ENCODE measurements around the gene SLC2A4.

Gene SLC2A4

DNA sequence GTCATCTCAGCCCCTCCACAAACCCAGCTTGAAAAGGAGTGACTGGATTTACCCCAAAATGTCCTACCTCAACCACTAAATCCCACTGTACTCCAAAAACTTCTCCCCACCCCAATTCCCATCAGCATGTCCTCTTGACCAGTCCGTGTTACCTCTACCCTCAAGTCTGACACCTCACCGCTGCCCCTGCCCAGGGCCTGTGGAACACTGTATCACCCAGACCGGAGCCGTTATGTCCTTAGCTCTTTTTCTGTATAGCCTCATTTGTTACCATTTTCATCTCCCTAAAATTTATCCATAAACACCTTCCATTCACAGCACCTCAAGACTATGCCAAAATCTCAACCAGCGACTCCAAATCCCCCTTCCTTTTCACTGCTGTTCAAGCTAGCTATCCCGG lies 44.7 kb upstream of the SLC2A4 start:
- DNase-seq (ENCODE audit: low spot score) = no peak
- in situ Hi-C loops (cut with MboI; ENCODE audit: low pct_unique_long_range_greater_than_20kb, low sequenced_read_pairs, unreplicated experiment) = no loop called here
- no peak for TF ChIP-seq CTCF (IDR thresholded peaks at IDR 0.05; ENCODE audit: extremely low read depth, insufficient read depth, missing control alignments)

DNA sequence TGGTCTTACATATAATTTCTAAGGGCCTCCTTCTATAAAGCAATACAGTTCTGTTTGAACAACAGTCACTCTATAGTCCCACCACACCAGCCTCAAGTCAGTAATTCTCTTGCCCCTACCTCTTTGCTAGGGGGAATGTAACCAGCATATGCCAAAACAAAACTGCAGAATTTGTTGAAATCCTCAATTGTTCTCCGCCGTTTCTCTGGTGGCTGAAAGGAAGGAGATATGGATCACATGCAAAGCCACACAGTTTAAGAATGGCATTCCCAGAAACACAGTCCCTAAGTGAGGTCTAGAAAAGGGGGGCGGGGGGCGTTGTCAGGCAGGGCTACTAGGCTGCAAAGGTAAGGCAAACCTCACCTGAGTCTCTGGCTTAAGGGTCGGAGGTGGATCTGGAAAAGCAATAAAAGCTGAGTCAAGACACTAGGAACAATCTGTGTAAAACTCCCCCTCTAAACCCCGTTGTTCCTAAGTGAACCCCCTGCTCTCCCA lies 44.2 kb upstream of the SLC2A4 start:
- no peak for DNase-seq (ENCODE audit: low spot score)
- in situ Hi-C loops (cut with MboI; ENCODE audit: low pct_unique_long_range_greater_than_20kb, low sequenced_read_pairs, unreplicated experiment) = no loop called here
- no peak for TF ChIP-seq CTCF (IDR thresholded peaks at IDR 0.05; ENCODE audit: extremely low read depth, insufficient read depth, missing control alignments)

GRCh38 chr17:7237761-7238419 lies 43.6 kb upstream of the SLC2A4 start:
- in situ Hi-C loops (cut with MboI; ENCODE audit: low pct_unique_long_range_greater_than_20kb, low sequenced_read_pairs, unreplicated experiment) = no loop called here
- no peak for TF ChIP-seq CTCF (IDR thresholded peaks at IDR 0.05; ENCODE audit: extremely low read depth, insufficient read depth, missing control alignments)
- DNase-seq (ENCODE audit: low spot score) = peak; percentile 92

GRCh38 chr17:7238420-7239090 lies 43.0 kb upstream of the SLC2A4 start:
- DNase-seq (ENCODE audit: low spot score) = no peak
- TF ChIP-seq CTCF (IDR thresholded peaks at IDR 0.05; ENCODE audit: extremely low read depth, insufficient read depth, missing control alignments) = no peak
- in situ Hi-C loops (cut with MboI; ENCODE audit: low pct_unique_long_range_greater_than_20kb, low sequenced_read_pairs, unreplicated experiment) = no loop called here

DNA sequence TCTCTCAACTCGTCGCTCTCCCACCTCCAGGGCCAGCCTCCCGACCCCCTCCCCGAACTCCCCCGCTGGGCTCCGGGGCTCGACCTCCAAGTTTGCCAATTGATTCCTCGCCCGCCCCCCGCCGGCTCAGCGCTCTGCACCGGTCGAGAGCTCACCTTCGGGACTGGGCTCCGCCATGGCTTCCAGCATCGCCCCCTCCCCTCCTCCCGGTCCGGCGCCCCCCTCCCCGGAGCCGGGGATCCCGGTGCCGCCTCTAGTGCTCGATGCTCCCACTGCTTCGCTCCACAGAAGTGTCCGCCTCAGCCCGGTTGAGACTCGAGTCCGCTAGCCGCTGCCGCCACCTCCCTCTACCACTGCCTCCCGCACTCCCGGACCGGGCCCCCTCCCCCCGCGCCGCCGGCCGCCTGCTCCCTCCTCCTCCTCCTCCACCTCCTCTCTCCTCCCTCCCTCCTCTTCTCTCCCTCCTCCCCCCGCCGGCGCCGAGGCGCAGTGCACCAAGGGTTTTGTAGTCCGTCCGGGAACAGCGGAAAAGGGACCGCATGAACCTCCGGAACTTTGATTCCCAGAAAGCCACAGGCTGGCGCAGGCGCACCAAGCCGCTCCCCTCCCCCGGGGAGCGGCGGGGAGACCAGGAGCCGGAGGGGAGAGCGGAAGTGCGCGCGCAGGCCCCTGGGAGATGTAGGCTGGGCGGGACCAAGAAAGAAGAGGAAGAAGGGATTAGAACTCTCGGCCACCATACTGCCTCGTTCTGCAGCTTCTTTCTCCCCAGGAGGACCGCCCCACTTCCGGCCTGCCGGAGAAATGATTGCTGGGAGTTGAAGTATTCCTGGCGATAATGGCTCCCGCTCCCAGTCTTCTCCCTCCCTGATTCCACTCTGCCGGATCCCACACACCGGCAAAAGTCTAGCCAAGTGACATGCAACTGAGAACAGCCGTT lies 42.2 kb upstream of the SLC2A4 start, which contains the start of gene PHF23:
PHF23 (minus strand) TSS at position 367 of the 937 bp plus-strand sequence; CDS start at position 189, 178 bp downstream.
- no peak for TF ChIP-seq CTCF (IDR thresholded peaks at IDR 0.05; ENCODE audit: extremely low read depth, insufficient read depth, missing control alignments)
- in situ Hi-C loops (cut with MboI; ENCODE audit: low pct_unique_long_range_greater_than_20kb, low sequenced_read_pairs, unreplicated experiment) = no loop called here
- DNase-seq (ENCODE audit: low spot score) = peak; percentile 99

DNA sequence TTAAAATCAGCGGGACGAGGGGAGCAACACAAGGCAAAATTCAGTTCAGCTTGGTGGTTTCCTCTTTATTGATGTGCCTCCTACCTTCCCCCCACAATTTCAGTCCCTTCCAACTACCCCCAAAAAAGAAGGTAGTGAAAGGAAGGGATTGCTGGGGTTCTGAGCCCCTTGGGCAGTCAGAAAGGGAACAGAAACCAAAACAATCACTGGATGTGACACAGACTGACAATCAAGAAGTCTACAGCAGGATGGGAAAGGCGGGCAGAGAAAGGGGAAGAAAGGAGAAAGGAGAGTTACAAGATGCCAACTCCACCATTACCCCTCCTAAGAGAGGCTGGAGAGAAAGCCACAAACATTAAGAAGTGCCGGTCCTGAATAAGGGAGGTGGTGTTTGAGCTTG lies 41.1 kb upstream of the SLC2A4 start:
- in situ Hi-C loops (cut with MboI; ENCODE audit: low pct_unique_long_range_greater_than_20kb, low sequenced_read_pairs, unreplicated experiment) = no loop called here
- no peak for DNase-seq (ENCODE audit: low spot score)
- TF ChIP-seq CTCF (IDR thresholded peaks at IDR 0.05; ENCODE audit: extremely low read depth, insufficient read depth, missing control alignments) = no peak
